RWPE1 (cell line): Measurements from ENCODE around the gene UBXN6.

Source experiments
- CTCF ChIA-PET: fragments of 350-600 bp; sonication (Branson Sonifier 250); formaldehyde crosslinking; extraction: SDS; loops from one replicate; lab custom pipeline; 2021; lab: Yijun Ruan, JAX
- POLR2A ChIA-PET: fragments of 400-600 bp; formaldehyde crosslinking; extraction: SDS; loops from one replicate; lab custom pipeline; 2020; ENCODE audit warnings: antibody characterized with exemption; ENCODE audit not compliant: low non-redundant PET; lab: Yijun Ruan, JAX
- DNase-seq: peaks from one replicate; pipeline ENCODE4 v3.0.0; 2012; ENCODE audit warnings: low spot score
- H3K27ac ChIP-seq: fragments of 450-650 bp; 2 replicates; pipeline ENCODE4 v1.5.1; 2017
- TF ChIP-seq, protein P1 (sequence below): fragments of 450-650 bp; conservative IDR thresholded peaks from 2 replicates; pipeline ENCODE4 v1.5.1; 2017; ENCODE audit warnings: low read depth, mild to moderate bottlenecking

Gene UBXN6

GRCh38 chr19:4453232-4454179 is 4.1 kb downstream of the UBXN6 start:
- no peak for DNase-seq
- TF ChIP-seq, protein P1, sequence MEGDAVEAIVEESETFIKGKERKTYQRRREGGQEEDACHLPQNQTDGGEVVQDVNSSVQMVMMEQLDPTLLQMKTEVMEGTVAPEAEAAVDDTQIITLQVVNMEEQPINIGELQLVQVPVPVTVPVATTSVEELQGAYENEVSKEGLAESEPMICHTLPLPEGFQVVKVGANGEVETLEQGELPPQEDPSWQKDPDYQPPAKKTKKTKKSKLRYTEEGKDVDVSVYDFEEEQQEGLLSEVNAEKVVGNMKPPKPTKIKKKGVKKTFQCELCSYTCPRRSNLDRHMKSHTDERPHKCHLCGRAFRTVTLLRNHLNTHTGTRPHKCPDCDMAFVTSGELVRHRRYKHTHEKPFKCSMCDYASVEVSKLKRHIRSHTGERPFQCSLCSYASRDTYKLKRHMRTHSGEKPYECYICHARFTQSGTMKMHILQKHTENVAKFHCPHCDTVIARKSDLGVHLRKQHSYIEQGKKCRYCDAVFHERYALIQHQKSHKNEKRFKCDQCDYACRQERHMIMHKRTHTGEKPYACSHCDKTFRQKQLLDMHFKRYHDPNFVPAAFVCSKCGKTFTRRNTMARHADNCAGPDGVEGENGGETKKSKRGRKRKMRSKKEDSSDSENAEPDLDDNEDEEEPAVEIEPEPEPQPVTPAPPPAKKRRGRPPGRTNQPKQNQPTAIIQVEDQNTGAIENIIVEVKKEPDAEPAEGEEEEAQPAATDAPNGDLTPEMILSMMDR: no peak
- POLR2A ChIA-PET: no interaction called here
- CTCF ChIA-PET: interaction anchor here (0.5 to 1.1 kb wide), 4 partner anchors 72 to 1148 kb away, joined by 3 read pairs; no protein-coding TSS in a partner anchor
- peak overlapping the region; percentile 100 for H3K27ac ChIP-seq

DNA sequence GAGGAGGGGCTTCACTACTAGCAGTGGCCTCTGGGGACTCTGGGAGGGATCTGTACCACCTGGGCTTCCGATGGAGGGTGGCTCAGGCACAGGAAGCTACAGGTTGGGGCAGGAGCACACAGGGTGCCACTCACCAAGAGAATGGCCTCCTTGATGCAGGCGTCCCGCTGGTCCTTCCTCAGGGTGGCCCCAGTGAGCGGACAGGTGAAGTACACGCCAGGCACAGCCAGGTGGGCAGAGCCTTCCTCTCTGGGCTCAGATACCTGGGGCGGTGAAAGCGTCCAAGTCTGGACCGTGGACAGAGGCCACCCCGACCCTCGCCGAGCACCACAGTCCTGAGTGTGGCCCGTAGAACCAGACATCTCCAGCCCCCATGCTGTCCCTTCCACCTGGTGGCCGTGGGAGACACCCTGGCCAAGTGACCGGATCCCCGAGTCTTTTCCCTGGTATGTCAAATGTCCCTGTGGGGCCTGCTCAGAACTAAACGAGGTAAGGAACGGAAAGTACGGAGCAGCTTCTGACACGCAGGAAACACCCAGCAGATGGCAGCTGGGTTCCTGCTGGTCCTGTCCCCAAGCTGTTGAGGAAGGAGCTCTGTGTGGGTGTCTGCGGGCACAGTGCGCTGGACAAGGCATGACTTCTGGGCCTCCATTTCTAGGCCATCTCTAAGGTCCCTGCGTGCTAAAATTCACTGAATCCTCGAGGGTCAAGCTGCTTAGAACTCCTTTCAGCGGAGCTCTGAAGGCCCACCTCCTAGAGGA is 5.2 kb downstream of the UBXN6 start:
- no peak for DNase-seq
- peak overlapping the region; percentile 100 for H3K27ac ChIP-seq
- POLR2A ChIA-PET: no interaction called here
- CTCF ChIA-PET: interaction anchor here (0.7 to 1.1 kb wide), 2 partner anchors 73 to 159 kb away, joined by 3 read pairs; no protein-coding TSS in a partner anchor
- TF ChIP-seq, protein P1: no peak

DNA sequence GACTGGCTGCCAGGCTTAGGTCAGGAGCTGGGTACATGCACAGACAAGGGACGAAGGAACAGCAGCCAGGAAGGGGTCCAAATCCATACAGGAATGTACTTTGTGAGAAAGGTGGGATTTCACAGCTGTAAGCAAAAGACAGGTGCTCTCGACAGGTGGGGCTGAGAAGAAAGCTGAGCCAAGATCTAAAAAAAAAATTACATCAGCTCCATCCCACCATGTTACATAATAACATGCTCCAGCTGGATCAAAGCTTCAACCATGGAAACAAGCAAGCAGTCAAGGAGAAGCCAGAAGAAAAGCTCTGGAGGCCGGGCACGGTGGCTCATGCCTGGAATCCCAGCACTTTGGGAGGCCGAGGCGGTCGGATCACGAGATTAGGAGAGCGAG is 8.0 kb downstream of the UBXN6 start:
- POLR2A ChIA-PET: no interaction called here
- CTCF ChIA-PET: interaction anchor here (1.4 kb wide), 1 partner anchor 49 kb away, joined by 4 read pairs; the partner anchor contains the start of gene SH3GL1
- TF ChIP-seq, protein P1: no peak
- peak overlapping the region; percentile 58 for H3K27ac ChIP-seq
- no peak for DNase-seq

- peak overlapping the region; percentile 58 for H3K27ac ChIP-seq
- POLR2A ChIA-PET: no interaction called here
Observed at GRCh38 chr19:4449022-4449638, 8.5 kb downstream of the UBXN6 start.

DNA sequence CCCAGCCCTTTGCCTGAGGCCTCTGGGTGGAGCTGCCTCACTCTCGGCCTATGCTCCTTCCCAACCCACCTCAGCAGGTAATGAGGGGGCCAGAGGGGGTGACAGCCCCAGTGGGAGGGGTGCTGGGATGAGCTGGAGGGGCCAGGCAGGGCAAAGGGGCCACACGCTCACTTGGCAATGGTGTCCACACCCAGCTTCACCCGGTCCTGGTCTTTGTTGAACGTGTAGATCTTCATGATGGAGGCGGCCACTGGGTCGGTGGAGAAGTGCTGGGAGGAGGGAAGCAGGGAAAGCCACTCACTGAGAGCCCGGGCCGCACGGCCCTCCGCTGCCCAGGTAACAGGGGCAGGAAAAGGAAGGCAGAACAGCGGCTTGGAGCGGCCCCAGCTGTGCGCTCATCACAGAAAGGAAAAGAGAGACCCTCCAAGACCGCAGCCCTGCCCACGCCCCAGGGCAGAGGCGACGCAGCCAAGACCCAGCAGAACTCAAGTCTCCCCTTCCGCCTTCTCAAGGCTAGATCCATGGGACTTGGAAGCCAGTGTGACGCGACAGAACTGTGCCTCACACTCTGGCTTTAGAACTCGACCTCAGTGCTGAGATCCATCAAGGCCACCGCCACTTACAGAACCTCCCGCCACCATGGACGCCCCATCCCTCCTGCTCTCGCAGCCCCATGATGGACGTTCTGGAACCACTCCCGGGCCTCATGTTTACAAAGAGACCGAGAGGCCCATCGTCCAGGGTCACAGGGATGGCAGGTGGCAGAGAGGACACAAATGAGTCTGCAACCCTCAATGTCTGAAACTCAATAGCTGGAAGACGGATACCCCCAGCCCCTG is 9.2 kb downstream of the UBXN6 start:
- DNase-seq: no peak
- CTCF ChIA-PET: interaction anchor here (0.8 to 1.4 kb wide), 2 partner anchors 48 to 181 kb away, joined by 3 to 4 read pairs; partner anchors contain the start of gene SH3GL1

More at GRCh38 chr19:4449022-4449638, 8.5 kb downstream of the UBXN6 start:
- TF ChIP-seq, protein P1: no peak
- CTCF ChIA-PET: interaction anchor here (0.8 to 1.4 kb wide), 2 partner anchors 49 to 182 kb away, joined by 3 to 4 read pairs; partner anchors contain the start of gene SH3GL1
- DNase-seq: no peak

More for the DNA sequence above, 9.2 kb downstream of the UBXN6 start:
- POLR2A ChIA-PET: no interaction called here
- H3K27ac ChIP-seq: peak overlapping the region; percentile 58
- TF ChIP-seq, protein P1: no peak
